Psoas muscle (tissue), 8 donors: ENCODE results near the gene TBC1D32. TPM values are rescaled to one million over a fixed set of nuclear protein-coding genes. Genes with fewer than 3 reads are reported as not detected.

ENCODE experiments used
- ATAC-seq, 4 donors: fragments of 200-7000 bp; cut with Tn5 transposase; one replicate each; pipeline ENCODE4 v1.9.1; 2020; ENCODE audit warnings: moderate library complexity in 3 of 4, mild to moderate bottlenecking in 2 of 4
- DNase-seq, 2 donors: peaks; one replicate each; pipeline ENCODE4 v3.0.0-alpha.2; 2020
- H3K27ac ChIP-seq: fragments of 200-600 bp; one replicate; pipeline ENCODE4 v1.8.0; 2022
- H3K27me3 ChIP-seq, 3 donors: fragments of 200-600 bp in 1 of 3; one replicate each; pipeline versions ENCODE4 v1.6.1 to v1.8.0; 2013 to 2022; ENCODE audit warnings: low read length in 2 of 3, mild to moderate bottlenecking in 2 of 3, moderate library complexity in 1 of 3; ENCODE audit not compliant: insufficient read depth in 3 of 3
- H3K36me3 ChIP-seq, 2 donors: fragments of 200-600 bp in 1 of 2; one replicate each; pipeline versions ENCODE4 v1.6.1 to v1.8.0; 2013 to 2022; ENCODE audit warnings: low read depth in 1 of 2, mild to moderate bottlenecking in 1 of 2, moderate library complexity in 1 of 2; ENCODE audit not compliant: insufficient read depth in 1 of 2
- H3K4me1 ChIP-seq: fragments of 200-600 bp; one replicate; pipeline ENCODE4 v1.8.0; 2022
- H3K4me3 ChIP-seq: fragments of 200-600 bp; one replicate; pipeline ENCODE4 v1.8.0; 2022; ENCODE audit warnings: mild to moderate bottlenecking
- H3K9me3 ChIP-seq: fragments of 200-600 bp; one replicate; pipeline ENCODE4 v1.8.0; 2022
- WGBS, 3 donors: extraction: QIAGEN DNeasy Blood & Tissue Kit; methylation state at CpG; one replicate each; pipeline versions ENCODE4 v1.1.6 to v1.1.7; 2013; 5-methylcytosine and 5-hydroxymethylcytosine counted together
- intact Hi-C, 2 donors: fragments of 100-400 bp; cut with DNase I; formaldehyde crosslinking; loops; one replicate each; pipeline versions ENCODE4 v1.11.0 to v1.14.2; 2022
- polyA plus RNA-seq, 3 donors: library from polyadenylated mRNA; stranded (reverse); fragments of 200-250 nt; gene quantifications; one replicate each; pipeline ENCODE4 v1.2.3, GENCODE V29; 2013
- total RNA-seq, 4 donors: library from RNA; stranded (reverse); fragmentation: NEBNext Ultra II Directional in 2 of 4; extraction: Animal tissue kit (Norgen Biotek cat#: 25700) in 2 of 4; gene quantifications; one replicate each; pipeline versions ENCODE4 v1.2.1 to v1.2.4, GENCODE V29; 2021 to 2023
- TF ChIP-seq, protein P1 (sequence below): fragments of 200-600 bp; IDR thresholded peaks from one replicate; pipeline ENCODE4 v1.8.0; 2022; ENCODE audit warnings: antibody characterized with exemption
- donor health status: healthy with polysubstance abuse.
- donor health status: DM: no; HTN: no; CAD: no; lungs with moderate emphysema.
- donor health status: Bipolar disorder and iron deficiency.
- donor health status: healthy.
- donor health status: DM: yes; HTN: yes; CAD: no.
- donor health status: DM: no; HTN: no; CAD: no.
- donor health status: DM: no; HTN: no; CAD: no.
- donor health status: DM: yes; HTN: yes; CAD: no.

TBC1D32 gene
- total and polyA plus RNA-seq, 7 donors = 0.29 to 1.8 (median 0.45) TPM

GRCh38 chr6:121365536-121366521 is 31.5 kb upstream of the TBC1D32 start:
- no peaks in the 10 kb centered on the region for H3K9me3 ChIP-seq
- ATAC-seq = no peak
- no peak for DNase-seq
- H3K36me3 ChIP-seq = no peaks in the 10 kb centered on the region
- no peak overlapping the region for H3K27ac ChIP-seq
- H3K4me3 ChIP-seq = no peak overlapping the region
- intact Hi-C loops = no loop called here
- WGBS, 3 donors = 88 to 90% (median 89%) methylated on average over 8 of the region's 8 CpGs
- TF ChIP-seq, protein P1, sequence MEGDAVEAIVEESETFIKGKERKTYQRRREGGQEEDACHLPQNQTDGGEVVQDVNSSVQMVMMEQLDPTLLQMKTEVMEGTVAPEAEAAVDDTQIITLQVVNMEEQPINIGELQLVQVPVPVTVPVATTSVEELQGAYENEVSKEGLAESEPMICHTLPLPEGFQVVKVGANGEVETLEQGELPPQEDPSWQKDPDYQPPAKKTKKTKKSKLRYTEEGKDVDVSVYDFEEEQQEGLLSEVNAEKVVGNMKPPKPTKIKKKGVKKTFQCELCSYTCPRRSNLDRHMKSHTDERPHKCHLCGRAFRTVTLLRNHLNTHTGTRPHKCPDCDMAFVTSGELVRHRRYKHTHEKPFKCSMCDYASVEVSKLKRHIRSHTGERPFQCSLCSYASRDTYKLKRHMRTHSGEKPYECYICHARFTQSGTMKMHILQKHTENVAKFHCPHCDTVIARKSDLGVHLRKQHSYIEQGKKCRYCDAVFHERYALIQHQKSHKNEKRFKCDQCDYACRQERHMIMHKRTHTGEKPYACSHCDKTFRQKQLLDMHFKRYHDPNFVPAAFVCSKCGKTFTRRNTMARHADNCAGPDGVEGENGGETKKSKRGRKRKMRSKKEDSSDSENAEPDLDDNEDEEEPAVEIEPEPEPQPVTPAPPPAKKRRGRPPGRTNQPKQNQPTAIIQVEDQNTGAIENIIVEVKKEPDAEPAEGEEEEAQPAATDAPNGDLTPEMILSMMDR = no peak
- no peaks in the 10 kb centered on the region for H3K4me1 ChIP-seq
- H3K27me3 ChIP-seq = peaks cover 0 to 5% (median 0%) of the 10 kb centered on the region in 3 donors

DNA sequence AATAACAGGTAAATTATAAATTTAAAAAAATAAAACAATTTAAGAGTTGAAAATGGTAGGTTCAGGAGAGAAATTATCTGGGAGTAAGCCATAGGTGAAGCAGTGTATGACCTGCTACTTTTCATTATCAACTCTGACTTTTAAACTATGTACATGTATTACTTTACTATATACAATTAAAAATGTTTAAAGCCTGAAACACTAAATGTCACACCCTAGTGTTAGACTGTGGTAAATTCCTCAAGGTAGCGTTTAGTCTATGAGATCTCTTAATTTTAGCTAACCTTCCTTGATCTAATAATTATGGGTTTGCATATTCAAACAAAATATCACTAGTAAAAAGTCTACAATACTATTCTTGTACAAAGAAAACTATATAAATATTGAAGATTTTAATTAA is 22.3 kb upstream of the TBC1D32 start:
- TF ChIP-seq, protein P1 = no peak
- no peak for ATAC-seq
- H3K4me1 ChIP-seq = no peaks in the 10 kb centered on the region
- no peak for DNase-seq
- WGBS, 3 donors = 76 to 88% (median 87%) methylated on average over 1 of the region's 1 CpG
- no peak overlapping the region for H3K27ac ChIP-seq
- H3K4me3 ChIP-seq = no peak overlapping the region
- H3K36me3 ChIP-seq = no peaks in the 10 kb centered on the region
- peaks cover 0 to 2% (median 0%) of the 10 kb centered on the region in 3 donors for H3K27me3 ChIP-seq
- H3K9me3 ChIP-seq = no peaks in the 10 kb centered on the region
- intact Hi-C loops = no loop called here

DNA sequence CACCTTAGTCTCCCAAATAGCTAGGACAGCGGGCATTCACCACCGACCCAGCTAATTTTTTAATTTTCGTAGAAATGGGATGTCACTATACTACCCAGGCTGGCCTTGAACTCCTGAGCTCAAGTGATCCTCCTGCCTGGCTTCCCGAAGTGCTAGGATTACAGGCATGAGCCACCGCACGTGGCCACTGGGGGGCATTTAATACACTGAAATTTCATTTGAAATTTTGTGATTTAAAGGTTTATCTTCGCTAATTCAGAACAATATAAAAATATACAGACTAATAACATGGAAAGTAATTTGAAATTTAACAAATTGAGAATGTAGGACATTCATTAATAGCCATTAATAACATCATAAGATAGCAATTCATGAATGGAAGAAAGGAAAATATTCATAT is 20.5 kb upstream of the TBC1D32 start:
- 69 to 76% (median 75%) methylated on average over 7 of the region's 7 CpGs for WGBS, 3 donors

GRCh38 chr6:121352941-121353340 is 18.7 kb upstream of the TBC1D32 start:
- WGBS, 3 donors = 38 to 77% (median 63%) methylated on average over 1 of the region's 1 CpG
- Histone ChIP-seq H3K27ac (no peak overlapping the region), H3K36me3 (no peaks in the 10 kb centered on the region), H3K9me3 (no peaks in the 10 kb centered on the region), H3K4me1 (no peaks in the 10 kb centered on the region), H3K4me3 (no peak overlapping the region), H3K27me3 (peaks cover 0 to 4% (median 2%) of the 10 kb centered on the region in 3 donors)
- intact Hi-C loops = no loop called here
- TF ChIP-seq, protein P1 = no peak
- ATAC-seq (no peak), DNase-seq (no peak)

More for the DNA sequence above, 20.5 kb upstream of the TBC1D32 start:
- H3K27me3 ChIP-seq = peaks cover 0 to 2% (median 2%) of the 10 kb centered on the region in 3 donors
- H3K4me3 ChIP-seq = no peak overlapping the region
- H3K27ac ChIP-seq = no peak overlapping the region
- H3K36me3 ChIP-seq = no peaks in the 10 kb centered on the region
- H3K4me1 ChIP-seq = no peaks in the 10 kb centered on the region
- no peak for DNase-seq
- H3K9me3 ChIP-seq = no peaks in the 10 kb centered on the region
- ATAC-seq = no peak
- TF ChIP-seq, protein P1 = no peak
- intact Hi-C loops = no loop called here
